HG03103 (cell line): Measurements from ENCODE around the gene CEACAM16.

Experiments used
- ATAC-seq: cut with Tn5 transposase; IDR thresholded peaks from one replicate; pipeline ENCODE4 v1.9.1; 2021; ENCODE audit warnings: low read depth; ENCODE audit not compliant: unreplicated experiment

Gene CEACAM16

GRCh38 chr19:44757057-44757734, 58.2 kb downstream of the CEACAM16 start:
- ATAC-seq: no peak

GRCh38 chr19:44757735-44758505, 59.0 kb downstream of the CEACAM16 start:
- ATAC-seq: no peak

GRCh38 chr19:44758596-44758995, 59.6 kb downstream of the CEACAM16 start:
- no peak for ATAC-seq

- ATAC-seq: no peak
Observed at GRCh38 chr19:44759083-44759804, 60.3 kb downstream of the CEACAM16 start.
